ENCODE data around the gene CHST15.

CHST15 gene

DNA sequence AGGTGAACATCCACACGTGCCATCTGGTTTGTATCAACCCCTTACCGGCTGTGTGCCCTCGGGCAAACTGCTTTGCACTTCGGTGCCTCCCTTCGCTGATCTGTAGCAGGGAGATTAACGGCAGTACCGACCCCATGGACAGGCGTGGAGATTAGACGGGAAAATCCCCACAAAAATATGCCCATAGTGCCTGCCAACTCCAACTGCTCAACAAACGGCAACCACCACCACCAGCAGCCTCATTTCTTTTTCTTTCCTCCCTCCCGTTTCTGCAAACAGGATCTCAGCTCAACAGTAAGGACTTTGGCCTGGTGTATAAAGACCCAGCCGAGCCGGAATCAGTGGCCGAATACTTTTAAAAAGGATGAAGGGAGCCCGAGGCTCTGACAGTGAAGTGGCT lies 31.0 kb downstream of the CHST15 start:
- TF ChIP-seq TAF1 (IDR thresholded peaks at IDR 0.05; ENCODE audit: low read depth, low read length) (no peak), SPI1 (IDR thresholded peaks at IDR 0.05; ENCODE audit: low read depth, low read length) (no peak), POU2F2 (IDR thresholded peaks at IDR 0.05; ENCODE audit: low read depth, low read length) (no peak), PAX5 (IDR thresholded peaks at IDR 0.05; ENCODE audit: insufficient read depth, low read length, severe bottlenecking) (no peak), POLR2AphosphoS5 (IDR thresholded peaks at IDR 0.05; ENCODE audit: low read depth, low read length) (no peak), POLR2A (IDR thresholded peaks at IDR 0.05; ENCODE audit: low read depth, low read length) (no peak)
- FAIRE-seq (no peak), DNase-seq (ENCODE audit: insufficient read length, low spot score) (no peak)

DNA sequence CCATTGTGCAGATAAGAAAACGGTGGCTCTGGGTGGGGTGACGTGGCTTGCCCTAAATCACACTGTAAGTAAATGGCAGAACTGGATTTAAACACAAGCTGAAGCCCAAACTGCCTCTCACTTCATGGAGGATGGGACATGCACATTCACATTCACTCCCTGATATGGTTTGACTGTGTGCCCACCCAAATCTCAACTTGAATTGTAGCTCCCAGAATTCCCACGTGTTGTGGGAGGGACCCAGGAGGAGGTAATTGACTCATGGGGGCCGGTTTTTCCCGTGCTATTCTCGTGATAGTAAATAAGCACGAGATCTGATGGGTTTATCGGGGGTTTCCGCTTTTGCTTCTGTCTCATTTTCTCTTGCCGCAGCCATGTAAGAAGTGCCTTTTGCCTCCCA lies 32.4 kb downstream of the CHST15 start:
- FAIRE-seq, result peak; percentile 28
- TF ChIP-seq SPI1 (IDR thresholded peaks at IDR 0.05; ENCODE audit: low read depth, low read length) (no peak), POU2F2 (IDR thresholded peaks at IDR 0.05; ENCODE audit: low read depth, low read length) (no peak), POLR2A (IDR thresholded peaks at IDR 0.05; ENCODE audit: low read depth, low read length) (no peak), TAF1 (IDR thresholded peaks at IDR 0.05; ENCODE audit: low read depth, low read length) (no peak), PAX5 (IDR thresholded peaks at IDR 0.05; ENCODE audit: insufficient read depth, low read length, severe bottlenecking) (no peak), POLR2AphosphoS5 (IDR thresholded peaks at IDR 0.05; ENCODE audit: low read depth, low read length) (no peak)
- no peak for DNase-seq (ENCODE audit: insufficient read length, low spot score)

- no peak for FAIRE-seq
- no peak for TF ChIP-seq TAF1 (IDR thresholded peaks at IDR 0.05; ENCODE audit: low read depth, low read length)
- no peak for TF ChIP-seq POU2F2 (IDR thresholded peaks at IDR 0.05; ENCODE audit: low read depth, low read length)
- TF ChIP-seq PAX5 (IDR thresholded peaks at IDR 0.05; ENCODE audit: insufficient read depth, low read length, severe bottlenecking), result no peak
- no peak for TF ChIP-seq SPI1 (IDR thresholded peaks at IDR 0.05; ENCODE audit: low read depth, low read length)
- no peak for TF ChIP-seq POLR2AphosphoS5 (IDR thresholded peaks at IDR 0.05; ENCODE audit: low read depth, low read length)
- TF ChIP-seq POLR2A (IDR thresholded peaks at IDR 0.05; ENCODE audit: low read depth, low read length), result no peak
- no peak for DNase-seq (ENCODE audit: insufficient read length, low spot score)
Observed at GRCh38 chr10:124060148-124060720, 33.2 kb downstream of the CHST15 start.

DNA sequence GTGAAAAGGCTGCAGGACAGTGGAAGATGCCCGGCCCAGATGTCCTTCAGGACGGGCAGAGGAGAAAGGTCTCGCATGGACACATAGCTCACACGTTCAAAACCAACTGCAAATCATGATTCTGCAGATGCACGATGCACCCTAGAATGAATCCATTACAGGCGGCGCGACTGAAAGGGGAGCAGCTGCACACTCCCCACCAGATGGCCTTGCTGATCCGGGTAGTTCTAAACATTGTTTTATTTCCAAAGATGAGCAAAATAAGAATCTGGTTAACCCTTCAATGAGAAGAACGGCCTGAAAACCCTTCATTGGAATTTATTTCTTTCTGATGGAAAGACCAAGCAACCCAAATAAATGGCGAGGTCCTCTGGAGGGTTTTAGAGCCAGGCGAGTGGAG lies 33.8 kb downstream of the CHST15 start:
- TF ChIP-seq POU2F2 (IDR thresholded peaks at IDR 0.05; ENCODE audit: low read depth, low read length) (no peak), SPI1 (IDR thresholded peaks at IDR 0.05; ENCODE audit: low read depth, low read length) (no peak), POLR2AphosphoS5 (IDR thresholded peaks at IDR 0.05; ENCODE audit: low read depth, low read length) (no peak), PAX5 (IDR thresholded peaks at IDR 0.05; ENCODE audit: insufficient read depth, low read length, severe bottlenecking) (no peak), POLR2A (IDR thresholded peaks at IDR 0.05; ENCODE audit: low read depth, low read length) (no peak), TAF1 (IDR thresholded peaks at IDR 0.05; ENCODE audit: low read depth, low read length) (no peak)
- no peak for DNase-seq (ENCODE audit: insufficient read length, low spot score)

GRCh38 chr10:124058346-124059003 lies 34.9 kb downstream of the CHST15 start:
- no peak for FAIRE-seq
- no peak for TF ChIP-seq PAX5 (IDR thresholded peaks at IDR 0.05; ENCODE audit: insufficient read depth, low read length, severe bottlenecking)
- no peak for TF ChIP-seq POU2F2 (IDR thresholded peaks at IDR 0.05; ENCODE audit: low read depth, low read length)
- no peak for TF ChIP-seq POLR2AphosphoS5 (IDR thresholded peaks at IDR 0.05; ENCODE audit: low read depth, low read length)
- no peak for TF ChIP-seq POLR2A (IDR thresholded peaks at IDR 0.05; ENCODE audit: low read depth, low read length)

More for the DNA sequence above, 33.8 kb downstream of the CHST15 start:
- FAIRE-seq, result no peak

DNA sequence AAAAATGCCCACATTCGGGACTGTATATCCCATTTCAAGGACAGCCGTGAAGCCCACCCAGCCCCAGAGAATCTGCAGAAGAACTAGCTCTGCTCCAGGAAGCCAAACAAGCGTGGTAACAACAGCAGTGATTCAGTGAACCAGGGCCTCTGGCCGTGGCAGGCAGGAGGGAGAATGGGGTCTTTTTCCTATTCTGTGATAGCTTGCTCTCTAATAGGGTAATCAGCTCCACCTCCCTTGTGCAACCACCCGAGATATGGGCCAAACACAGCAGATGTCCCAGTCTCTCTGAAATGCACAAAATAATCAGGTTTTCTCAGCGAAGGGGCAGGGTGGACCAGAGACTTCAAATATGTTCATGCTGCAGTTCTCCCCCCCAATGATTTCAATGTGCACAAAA lies 35.8 kb downstream of the CHST15 start:
- TF ChIP-seq POLR2AphosphoS5 (IDR thresholded peaks at IDR 0.05; ENCODE audit: low read depth, low read length), result no peak
- no peak for TF ChIP-seq SPI1 (IDR thresholded peaks at IDR 0.05; ENCODE audit: low read depth, low read length)
- no peak for TF ChIP-seq POLR2A (IDR thresholded peaks at IDR 0.05; ENCODE audit: low read depth, low read length)
- no peak for TF ChIP-seq TAF1 (IDR thresholded peaks at IDR 0.05; ENCODE audit: low read depth, low read length)
- TF ChIP-seq POU2F2 (IDR thresholded peaks at IDR 0.05; ENCODE audit: low read depth, low read length), result no peak
- TF ChIP-seq PAX5 (IDR thresholded peaks at IDR 0.05; ENCODE audit: insufficient read depth, low read length, severe bottlenecking), result no peak

More at GRCh38 chr10:124058346-124059003, 34.9 kb downstream of the CHST15 start:
- no peak for DNase-seq (ENCODE audit: insufficient read length, low spot score)

DNA sequence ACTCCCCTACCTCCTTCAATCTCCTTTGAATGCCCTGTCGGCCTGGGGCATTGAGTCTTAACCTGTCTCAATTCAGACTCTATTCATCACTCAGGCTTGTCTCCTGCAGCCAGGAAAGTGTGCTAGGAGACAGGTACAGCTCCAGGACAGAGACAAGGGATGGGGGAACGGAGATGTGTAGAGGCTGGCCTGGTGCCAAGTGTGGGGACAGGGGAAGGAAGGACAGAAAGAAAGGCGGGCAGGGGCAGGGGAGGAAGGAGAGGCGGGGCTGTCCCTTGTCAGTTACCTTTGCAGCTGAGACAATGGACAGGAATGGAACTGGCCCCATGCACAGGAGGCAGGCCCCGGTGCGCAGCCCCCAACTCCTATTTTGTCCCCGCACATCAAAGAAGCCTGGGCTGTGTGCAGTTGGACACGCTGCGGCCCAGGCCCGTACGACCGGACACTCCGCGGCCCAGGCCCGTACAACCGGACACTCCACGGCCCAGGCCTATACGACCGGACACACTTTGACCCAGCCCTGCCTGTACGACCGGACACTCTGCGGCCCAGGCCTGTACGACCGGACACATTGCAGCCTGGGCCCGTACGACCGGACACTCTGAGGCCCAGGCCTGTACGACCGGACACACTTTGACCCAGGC lies 36.9 kb downstream of the CHST15 start:
- no peak for TF ChIP-seq POU2F2 (IDR thresholded peaks at IDR 0.05; ENCODE audit: low read depth, low read length)
- TF ChIP-seq TAF1 (IDR thresholded peaks at IDR 0.05; ENCODE audit: low read depth, low read length), result no peak
- TF ChIP-seq POLR2A (IDR thresholded peaks at IDR 0.05; ENCODE audit: low read depth, low read length), result no peak
- TF ChIP-seq PAX5 (IDR thresholded peaks at IDR 0.05; ENCODE audit: insufficient read depth, low read length, severe bottlenecking), result no peak
- no peak for TF ChIP-seq POLR2AphosphoS5 (IDR thresholded peaks at IDR 0.05; ENCODE audit: low read depth, low read length)
- no peak for TF ChIP-seq SPI1 (IDR thresholded peaks at IDR 0.05; ENCODE audit: low read depth, low read length)
- DNase-seq (ENCODE audit: insufficient read length, low spot score) (no peak), FAIRE-seq (no peak)

More for the DNA sequence above, 35.8 kb downstream of the CHST15 start:
- no peak for FAIRE-seq
- DNase-seq (ENCODE audit: insufficient read length, low spot score), result no peak

- DNase-seq (ENCODE audit: insufficient read length, low spot score) (no peak), FAIRE-seq (no peak)
- no peak for TF ChIP-seq TAF1 (IDR thresholded peaks at IDR 0.05; ENCODE audit: low read depth, low read length)
- TF ChIP-seq POU2F2 (IDR thresholded peaks at IDR 0.05; ENCODE audit: low read depth, low read length), result no peak
- no peak for TF ChIP-seq POLR2A (IDR thresholded peaks at IDR 0.05; ENCODE audit: low read depth, low read length)
Observed at GRCh38 chr10:124053971-124054370, 39.4 kb downstream of the CHST15 start.

DNA sequence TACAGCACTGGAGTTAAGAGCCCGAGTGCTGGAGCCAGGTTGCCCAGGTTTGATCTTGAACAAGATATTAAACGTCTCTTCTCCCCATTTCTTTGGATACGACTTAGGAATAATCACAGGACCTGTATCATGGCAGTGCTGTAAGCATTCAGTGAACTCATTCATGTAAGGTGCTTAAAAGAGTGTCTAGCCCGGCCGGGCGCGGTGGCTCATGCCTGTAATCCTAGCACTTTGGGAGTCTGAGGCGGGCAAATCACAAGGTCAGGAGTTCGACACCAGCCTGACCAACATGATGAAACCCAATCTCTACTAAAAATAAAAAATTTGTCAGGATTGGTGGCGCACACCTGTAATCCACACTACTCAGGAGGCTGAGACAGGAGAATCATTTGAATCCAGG lies 40.8 kb downstream of the CHST15 start:
- DNase-seq (ENCODE audit: insufficient read length, low spot score) (no peak), FAIRE-seq (no peak)
- TF ChIP-seq TAF1 (IDR thresholded peaks at IDR 0.05; ENCODE audit: low read depth, low read length) (no peak), POLR2AphosphoS5 (IDR thresholded peaks at IDR 0.05; ENCODE audit: low read depth, low read length) (no peak), PAX5 (IDR thresholded peaks at IDR 0.05; ENCODE audit: insufficient read depth, low read length, severe bottlenecking) (no peak), POLR2A (IDR thresholded peaks at IDR 0.05; ENCODE audit: low read depth, low read length) (no peak), SPI1 (IDR thresholded peaks at IDR 0.05; ENCODE audit: low read depth, low read length) (no peak)

Measured in GM12891 (cell line).